ENCODE results near the gene ZNF185.
"Not testable (repeated sequence)": the region's sequence is repeated elsewhere in the genome, so short reads cannot be mapped to it uniquely, and the experiment has no call there.

DNA sequence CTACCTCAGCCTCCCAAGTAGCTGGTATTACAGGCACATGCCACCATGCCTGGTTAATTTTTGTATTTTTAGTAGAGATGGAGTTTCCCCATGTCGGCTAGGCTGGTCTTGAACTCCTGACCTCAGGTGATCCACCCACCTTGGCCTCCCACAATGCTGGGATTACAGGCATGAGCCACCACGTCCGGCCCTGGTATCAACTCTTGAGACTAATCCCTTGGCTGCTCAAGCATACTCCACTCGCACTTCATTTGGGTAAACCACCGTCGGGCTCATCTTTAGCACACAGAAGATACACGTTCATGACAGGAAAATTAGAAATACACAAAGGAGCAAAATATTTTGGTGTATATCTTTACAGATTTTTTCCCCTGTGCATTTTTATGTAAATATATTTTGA, 12.2 kb downstream of the ZNF185 start:
- not testable (repeated sequence) for TF ChIP-seq POLR2AphosphoS5 (IDR thresholded peaks at IDR 0.05; ENCODE audit: borderline replicate concordance, low read depth, low read length); EZH2 (IDR thresholded peaks at IDR 0.05); FOXP2 (optimal IDR thresholded peaks at IDR 0.05; ENCODE audit: control extremely low read depth, extremely low read length, insufficient read depth)

Measured in SK-N-MC (cell line).